Measurements from ENCODE around the gene PPFIA2. TPM values are rescaled to one million over a fixed set of nuclear protein-coding genes. Genes with fewer than 3 reads are reported as not detected.

PPFIA2 gene
- total and polyA plus RNA-seq, 10 of the 15 experiments (the other 5 are each of a cell fraction or from before 2014, with no cell fraction given), result 0.06 to 0.39 (median 0.18) TPM; not detected in 6

DNA sequence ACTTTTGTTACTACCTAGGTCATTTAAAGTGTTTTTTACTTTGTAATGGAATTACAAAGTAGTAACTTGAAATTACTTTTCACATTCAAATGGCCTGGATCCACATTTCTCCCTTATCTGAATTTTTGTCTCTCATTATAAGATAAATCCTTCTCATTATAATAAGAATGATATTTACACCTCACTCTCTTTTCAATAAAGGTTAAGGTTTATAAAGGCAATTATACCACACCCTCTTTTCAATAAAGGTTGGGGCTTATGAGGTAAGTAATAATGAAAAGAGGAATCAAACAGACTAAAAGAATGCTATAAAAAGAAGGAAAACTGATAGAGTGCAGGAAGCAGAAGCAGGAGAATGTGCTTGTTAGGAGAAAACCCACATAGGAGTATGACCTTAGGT lies 470.5 kb downstream of the PPFIA2 start:
- H3K79me2 ChIP-seq (ENCODE audit: control insufficient read depth, insufficient read depth, low read length), result no peaks in the 10 kb centered on the region
- in situ Hi-C loops (cut with MboI), result no loop called here

More for the DNA sequence above, 470.5 kb downstream of the PPFIA2 start:
- no peak for ATAC-seq
- no TSS peak for BruUV-seq (replicated peaks)
- Histone ChIP-seq H2AFZ (ENCODE audit: control insufficient read depth, low read depth, low read length) (no peak overlapping the region), H3K27me3 (replicated peaks in 1 of 2; ENCODE audit: control insufficient read depth in 2 of 2, insufficient read depth in 2 of 2, low read length in 1 of 2) (no peaks in the 10 kb centered on the region), H3K36me3 (ENCODE audit: control insufficient read depth in 2 of 2, insufficient read depth in 2 of 2, low read length in 1 of 2) (no peaks in the 10 kb centered on the region), H3K4me1 (ENCODE audit: control insufficient read depth, insufficient read depth, low read length) (no peaks in the 10 kb centered on the region), H3K27ac (ENCODE audit: control insufficient read depth, insufficient read depth) (no peak overlapping the region), H3K4me3 (no peak overlapping the region), H3K4me2 (ENCODE audit: control insufficient read depth, insufficient read depth) (no peak overlapping the region), H3K9ac (ENCODE audit: control insufficient read depth, insufficient read depth, low read length) (no peak overlapping the region), H3K9me3 (replicated peaks; ENCODE audit: control insufficient read depth, insufficient read depth, low read length) (no peaks in the 10 kb centered on the region), H4K20me1 (ENCODE audit: control insufficient read depth, insufficient read depth) (no peaks in the 10 kb centered on the region)
- no peak for TF ChIP-seq SP1 (IDR thresholded peaks at IDR 0.05; ENCODE audit: low read depth, low read length)
- no peak for TF ChIP-seq ZNF24 (IDR thresholded peaks at IDR 0.05)
- no peak for TF ChIP-seq PRDM15 (CRISPR knock-in tag; IDR thresholded peaks at IDR 0.05)
- no peak for TF ChIP-seq ZBED1 (IDR thresholded peaks at IDR 0.05; ENCODE audit: borderline replicate concordance)
- FAIRE-seq, result no peak
- ChIA-PET CTCF (no interaction called here), RAD21 (ENCODE audit: unreplicated experiment) (no interaction called here), SMC1A (ENCODE audit: uncharacterized antibody, unreplicated experiment) (no interaction called here), POLR2A (no interaction called here)
- no peak for DNase-seq (ENCODE audit: low read depth, low spot score)
- intact Hi-C loops (cut with micrococcal nuclease; ENCODE audit: unreplicated experiment), result no loop called here

Measured in GM12878 (cell line).